PC-9 (cell line): ENCODE data around the gene TMEM132E. TPM values are rescaled to one million over a fixed set of nuclear protein-coding genes. Genes with fewer than 3 reads are reported as not detected.

Experiments
- BruUV-seq: library from RNA; stranded (reverse); fragments of 400-500 nt; replicated peaks from 2 replicates; lab custom pipeline; 2021; lab: Mats Ljungman, UMichigan
- CTCF ChIA-PET: fragments of 300-600 bp; sonication (Branson Sonifier 250); formaldehyde crosslinking; loops from one replicate; lab custom pipeline; 2022; ENCODE audit warnings: antibody characterized with exemption; lab: Charles Lee
- POLR2A ChIA-PET: fragments of 300-600 bp; sonication (Branson Sonifier 250); formaldehyde crosslinking; loops from one replicate; lab custom pipeline; 2022; ENCODE audit warnings: antibody characterized with exemption; ENCODE audit not compliant: unreplicated experiment; lab: Charles Lee
- DNase-seq, 2 experiments: peaks; one replicate each; pipeline versions ENCODE4 v3.0.0 to v3.0.0-alpha.2; 2015 to 2022; ENCODE audit warnings: mixed read lengths in 1 of 2
- H2AFZ ChIP-seq: fragments of 200-600 bp; sonication (generic); 2 replicates; pipeline ENCODE4 v1.8.1; 2017; ENCODE audit warnings: antibody characterized with exemption
- H3F3A ChIP-seq: fragments of 200-600 bp; sonication (generic); 2 replicates; pipeline ENCODE4 v1.8.1; 2017; ENCODE audit warnings: antibody characterized with exemption, mild to moderate bottlenecking, low read depth; ENCODE audit not compliant: insufficient read depth
- H3K27ac ChIP-seq: fragments of 200-600 bp; sonication (generic); 2 replicates; pipeline ENCODE4 v1.6.1; 2016; ENCODE audit warnings: mixed run types
- H3K27me3 ChIP-seq: fragments of 200-600 bp; sonication (generic); 2 replicates; pipeline ENCODE4 v1.6.1; 2016; ENCODE audit warnings: low read depth, mixed run types; ENCODE audit not compliant: insufficient read depth
- H3K36me3 ChIP-seq: fragments of 200-600 bp; sonication (generic); 2 replicates; pipeline ENCODE4 v1.6.1; 2016; ENCODE audit warnings: low read depth, mixed run types
- H3K4me1 ChIP-seq: fragments of 200-600 bp; sonication (generic); replicated peaks from 2 replicates; pipeline ENCODE4 v1.6.1; 2016; ENCODE audit warnings: mixed run types; ENCODE audit not compliant: insufficient read depth
- H3K4me2 ChIP-seq: fragments of 200-600 bp; sonication (generic); 2 replicates; pipeline ENCODE4 v1.6.1; 2017; ENCODE audit warnings: mixed run types
- H3K4me3 ChIP-seq: fragments of 200-600 bp; sonication (generic); 2 replicates; pipeline ENCODE4 v1.6.1; 2016; ENCODE audit warnings: mixed run types
- H3K79me2 ChIP-seq: fragments of 200-600 bp; sonication (generic); 2 replicates; pipeline ENCODE4 v1.6.1; 2017; ENCODE audit warnings: low read depth, mixed run types
- H3K9me2 ChIP-seq: fragments of 200-600 bp; sonication (generic); 2 replicates; pipeline ENCODE4 v1.8.1; 2017; ENCODE audit warnings: mild to moderate bottlenecking; ENCODE audit not compliant: insufficient read depth
- H3K9me3 ChIP-seq: fragments of 200-600 bp; sonication (generic); 2 replicates; pipeline ENCODE4 v1.8.1; 2016; ENCODE audit warnings: low read depth; ENCODE audit not compliant: insufficient read depth
- H4K20me1 ChIP-seq: fragments of 200-600 bp; sonication (generic); 2 replicates; pipeline ENCODE4 v1.8.1; 2017; ENCODE audit not compliant: insufficient read depth
- EZH2 ChIP-seq: fragments of 200-600 bp; sonication (generic); IDR thresholded peaks from 2 replicates; pipeline ENCODE4 v1.8.0; 2017; ENCODE audit warnings: antibody characterized with exemption, low read depth
- intact Hi-C: fragments of 100-400 bp; cut with micrococcal nuclease; formaldehyde crosslinking; loops from one replicate; pipeline ENCODE4 v1.10.0; 2022; ENCODE audit not compliant: unreplicated experiment
- total RNA-seq: library from RNA; stranded (reverse); gene quantifications from 2 replicates; pipeline ENCODE4 v1.2.3, GENCODE V29; 2021
- TF ChIP-seq, protein P1 (sequence below): fragments of 200-600 bp; sonication (generic); conservative IDR thresholded peaks from 2 replicates; pipeline ENCODE4 v1.6.1; 2017; ENCODE audit warnings: mixed run types, antibody characterized with exemption, mild to moderate bottlenecking, moderate library complexity

TMEM132E gene
- total RNA-seq, 1 experiment from 2014 or later, result not detected

GRCh38 chr17:34663714-34664113 is 84.3 kb downstream of the TMEM132E start:
- Histone ChIP-seq H2AFZ (no peak overlapping the region), H3K4me1 (no peaks in the 10 kb centered on the region), H3K4me2 (no peak overlapping the region), H3K9me3 (no peaks in the 10 kb centered on the region), H3K27me3 (peaks cover 52% of the 10 kb centered on the region), H3K79me2 (no peaks in the 10 kb centered on the region), H3K4me3 (no peak overlapping the region), H3F3A (no peaks in the 10 kb centered on the region), H3K9me2 (no peaks in the 10 kb centered on the region), H3K27ac (no peak overlapping the region), H3K36me3 (no peaks in the 10 kb centered on the region), H4K20me1 (no peaks in the 10 kb centered on the region)
- ChIA-PET POLR2A (no interaction called here), CTCF (no interaction called here)
- TF ChIP-seq, protein P1, sequence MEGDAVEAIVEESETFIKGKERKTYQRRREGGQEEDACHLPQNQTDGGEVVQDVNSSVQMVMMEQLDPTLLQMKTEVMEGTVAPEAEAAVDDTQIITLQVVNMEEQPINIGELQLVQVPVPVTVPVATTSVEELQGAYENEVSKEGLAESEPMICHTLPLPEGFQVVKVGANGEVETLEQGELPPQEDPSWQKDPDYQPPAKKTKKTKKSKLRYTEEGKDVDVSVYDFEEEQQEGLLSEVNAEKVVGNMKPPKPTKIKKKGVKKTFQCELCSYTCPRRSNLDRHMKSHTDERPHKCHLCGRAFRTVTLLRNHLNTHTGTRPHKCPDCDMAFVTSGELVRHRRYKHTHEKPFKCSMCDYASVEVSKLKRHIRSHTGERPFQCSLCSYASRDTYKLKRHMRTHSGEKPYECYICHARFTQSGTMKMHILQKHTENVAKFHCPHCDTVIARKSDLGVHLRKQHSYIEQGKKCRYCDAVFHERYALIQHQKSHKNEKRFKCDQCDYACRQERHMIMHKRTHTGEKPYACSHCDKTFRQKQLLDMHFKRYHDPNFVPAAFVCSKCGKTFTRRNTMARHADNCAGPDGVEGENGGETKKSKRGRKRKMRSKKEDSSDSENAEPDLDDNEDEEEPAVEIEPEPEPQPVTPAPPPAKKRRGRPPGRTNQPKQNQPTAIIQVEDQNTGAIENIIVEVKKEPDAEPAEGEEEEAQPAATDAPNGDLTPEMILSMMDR, result no peak
- TF ChIP-seq EZH2, result no peak
- DNase-seq, result no peak
- intact Hi-C loops, result no loop called here
- no TSS peak for BruUV-seq

GRCh38 chr17:34665150-34665806 is 85.9 kb downstream of the TMEM132E start:
- CTCF ChIA-PET, result no interaction called here
- no peak for DNase-seq
- Histone ChIP-seq H3K27me3 (peaks cover 57% of the 10 kb centered on the region), H3K36me3 (no peaks in the 10 kb centered on the region), H3K9me3 (no peaks in the 10 kb centered on the region), H3K4me2 (no peak overlapping the region), H3K27ac (no peak overlapping the region), H4K20me1 (no peaks in the 10 kb centered on the region), H3K9me2 (no peaks in the 10 kb centered on the region), H3K79me2 (no peaks in the 10 kb centered on the region), H3K4me1 (no peaks in the 10 kb centered on the region), H2AFZ (no peak overlapping the region), H3K4me3 (no peak overlapping the region), H3F3A (no peaks in the 10 kb centered on the region)
- intact Hi-C loops, result no loop called here
- TF ChIP-seq, protein P1, result no peak
- no peak for TF ChIP-seq EZH2
- POLR2A ChIA-PET, result no interaction called here
- no TSS peak for BruUV-seq

DNA sequence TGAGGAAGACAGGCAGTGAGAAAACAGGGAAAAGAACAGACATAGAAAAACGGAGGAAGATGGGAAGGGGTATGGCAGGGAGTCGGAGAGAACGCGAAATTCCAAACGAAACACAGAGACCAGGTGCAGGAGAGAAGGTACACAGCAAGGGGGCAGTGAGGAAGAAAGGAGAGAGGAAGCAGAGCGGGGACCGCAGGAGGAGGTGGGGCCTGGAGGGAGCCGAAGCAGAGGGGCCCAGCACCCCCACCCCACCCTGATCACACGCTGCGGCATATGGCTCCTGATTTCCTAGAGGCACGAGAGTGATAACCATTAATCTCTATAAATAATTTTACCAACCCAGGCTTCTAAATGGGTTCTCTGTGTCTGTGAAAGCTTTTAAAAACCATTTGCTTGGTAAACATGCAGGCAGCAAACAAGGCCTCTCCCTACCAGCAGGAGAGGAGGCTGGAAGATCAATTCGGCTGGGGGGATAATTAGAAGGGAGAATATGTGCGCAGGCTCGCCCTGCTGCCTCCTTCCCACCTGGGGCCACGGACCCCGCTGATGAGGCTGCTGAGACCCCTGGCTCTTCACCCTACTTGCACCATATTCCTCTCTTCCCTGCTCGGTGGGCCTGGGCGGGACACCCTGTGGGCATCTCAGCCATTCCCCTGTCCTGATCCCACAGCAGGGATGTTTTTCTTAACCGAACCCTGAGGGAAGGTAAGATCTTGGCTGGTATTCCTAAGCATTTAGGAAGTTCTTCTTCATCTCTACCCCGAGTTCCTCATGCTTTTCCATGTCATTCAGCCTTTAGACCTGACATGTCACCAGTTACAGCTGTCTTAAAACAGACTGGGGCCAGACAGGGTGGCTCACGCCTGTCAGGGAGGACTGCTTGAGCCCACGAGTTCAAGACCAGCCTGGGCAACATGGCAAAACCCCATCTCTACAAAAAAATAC is 86.7 kb downstream of the TMEM132E start:
- TF ChIP-seq, protein P1, result no peak
- no peak for TF ChIP-seq EZH2

More for the DNA sequence above, 86.7 kb downstream of the TMEM132E start:
- Histone ChIP-seq H3K9me3 (no peaks in the 10 kb centered on the region), H3K36me3 (no peaks in the 10 kb centered on the region), H3K9me2 (no peaks in the 10 kb centered on the region), H3F3A (no peaks in the 10 kb centered on the region), H2AFZ (no peak overlapping the region), H3K4me2 (no peak overlapping the region), H4K20me1 (peaks cover 4% of the 10 kb centered on the region; the same call in 1 of the 2 replicates), H3K27ac (no peak overlapping the region), H3K4me3 (no peak overlapping the region), H3K4me1 (no peaks in the 10 kb centered on the region), H3K27me3 (peaks cover 63% of the 10 kb centered on the region), H3K79me2 (no peaks in the 10 kb centered on the region)
- DNase-seq, result no peak
- BruUV-seq, result no TSS peak
- ChIA-PET CTCF (no interaction called here), POLR2A (no interaction called here)
- intact Hi-C loops, result no loop called here
